Activated T-cell treated with anti-CD3 and anti-CD28 coated beads for 1 hour (primary cell): Measurements from ENCODE around the gene MANBA.
"Not testable (repeated sequence)": the region's sequence is repeated elsewhere in the genome, so short reads cannot be mapped to it uniquely, and the experiment has no call there.

Source experiments
- DNase-seq: peaks from one replicate; pipeline ENCODE4 v3.0.0-alpha.2; 2020; ENCODE audit warnings: low read depth

The MANBA gene

GRCh38 chr4:102761906-102762305, 1.1 kb upstream of the MANBA start:
- DNase-seq: no peak

- peak; percentile 3 for DNase-seq
Measured at GRCh38 chr4:102761296-102761701, 531 bp upstream of the MANBA start.

- no peak for DNase-seq
Measured at GRCh38 chr4:102759831-102760644, 730 bp downstream of the MANBA start.

GRCh38 chr4:102758241-102759160, 2.3 kb downstream of the MANBA start:
- no peak for DNase-seq

GRCh38 chr4:102757681-102758080, 3.1 kb downstream of the MANBA start:
- no peak for DNase-seq

- DNase-seq: no peak
Measured at GRCh38 chr4:102754044-102754443, 6.7 kb downstream of the MANBA start.

GRCh38 chr4:102751941-102752340, 8.8 kb downstream of the MANBA start:
- DNase-seq: no peak

- DNase-seq: not testable (repeated sequence)
Measured at GRCh38 chr4:102743352-102743751, 17.4 kb downstream of the MANBA start.

GRCh38 chr4:102738802-102739201, 22.0 kb downstream of the MANBA start:
- DNase-seq: not testable (repeated sequence)

GRCh38 chr4:102736636-102737549, 23.9 kb downstream of the MANBA start:
- DNase-seq: no peak

GRCh38 chr4:102735582-102735981, 25.2 kb downstream of the MANBA start:
- no peak for DNase-seq

GRCh38 chr4:102734591-102735385, 26.0 kb downstream of the MANBA start:
- no peak for DNase-seq

GRCh38 chr4:102734116-102734515, 26.7 kb downstream of the MANBA start:
- DNase-seq: no peak

GRCh38 chr4:102733084-102733483, 27.7 kb downstream of the MANBA start:
- no peak for DNase-seq

- no peak for DNase-seq
Measured at GRCh38 chr4:102732678-102733077, 28.1 kb downstream of the MANBA start.

- DNase-seq: no peak
Measured at GRCh38 chr4:102730968-102731533, 29.7 kb downstream of the MANBA start.

GRCh38 chr4:102729486-102729885, 31.3 kb downstream of the MANBA start:
- DNase-seq: not testable (repeated sequence)

- not testable (repeated sequence) for DNase-seq
Measured at GRCh38 chr4:102726919-102727318, 33.8 kb downstream of the MANBA start.

GRCh38 chr4:102726068-102726467, 34.7 kb downstream of the MANBA start:
- DNase-seq: no peak

GRCh38 chr4:102725229-102725628, 35.5 kb downstream of the MANBA start:
- DNase-seq: no peak

GRCh38 chr4:102723511-102723910, 37.3 kb downstream of the MANBA start:
- DNase-seq: no peak
